GM12878 (cell line): ENCODE results near the gene TCEANC2.

Experiments
- TARDBP ChIP-seq: IDR thresholded peaks from 2 replicates; pipeline ENCODE4 v1.6.1; 2016; ENCODE audit warnings: borderline replicate concordance
- ZNF384 ChIP-seq: IDR thresholded peaks from 2 replicates; pipeline ENCODE4 v1.6.1; 2012; ENCODE audit warnings: low read depth, mild to moderate bottlenecking, low read length, improper control_type of control experiment, borderline replicate concordance
- TF ChIP-seq, protein P1 (sequence below), 3 experiments: IDR thresholded peaks in 2 of 3; conservative IDR thresholded peaks in 1 of 3; 2 replicates each; pipeline ENCODE4 v1.5.1; 2011; ENCODE audit warnings: low read depth in 3 of 3, low read length in 3 of 3, mild to moderate bottlenecking in 3 of 3, control low read depth in 2 of 3, moderate library complexity in 2 of 3, inconsistent platforms in 1 of 3, mixed read lengths in 1 of 3; ENCODE audit not compliant: control insufficient read depth in 2 of 3, insufficient read depth in 1 of 3; ENCODE audit errors: extremely low read depth in 1 of 3
- TF ChIP-seq, protein P2 (sequence below): IDR thresholded peaks from 2 replicates; pipeline ENCODE4 v1.6.1; 2012; ENCODE audit warnings: low read length, inconsistent platforms
- TF ChIP-seq, protein P3 (sequence below): IDR thresholded peaks from 2 replicates; pipeline ENCODE4 v1.6.1; 2011; ENCODE audit warnings: borderline replicate concordance, low read depth, mild to moderate bottlenecking, moderate library complexity, low read length; ENCODE audit not compliant: insufficient read depth, poor library complexity, severe bottlenecking

DNA sequence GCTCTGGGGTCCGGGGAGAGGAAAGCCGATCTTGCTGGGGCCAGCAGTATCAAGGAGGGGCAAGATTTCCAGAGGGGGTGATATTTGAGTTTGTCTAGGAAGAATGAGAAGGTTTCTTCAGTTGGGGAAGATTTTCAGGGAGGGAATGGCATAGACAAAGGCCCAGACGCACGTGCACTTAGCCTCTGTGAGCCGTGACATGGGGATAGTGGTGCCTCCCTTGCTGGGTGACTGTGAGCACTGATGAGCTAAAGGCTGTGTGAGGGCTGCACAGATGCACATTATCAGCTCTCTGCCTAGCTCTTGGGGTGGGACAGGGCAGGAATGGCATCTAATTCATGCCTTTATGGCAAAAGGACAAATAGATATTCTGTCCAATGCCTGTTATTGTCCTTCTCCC, 97.6 kb downstream of the TCEANC2 start:
- TF ChIP-seq ZNF384 (no peak), TARDBP (no peak)
- TF ChIP-seq, protein P1, sequence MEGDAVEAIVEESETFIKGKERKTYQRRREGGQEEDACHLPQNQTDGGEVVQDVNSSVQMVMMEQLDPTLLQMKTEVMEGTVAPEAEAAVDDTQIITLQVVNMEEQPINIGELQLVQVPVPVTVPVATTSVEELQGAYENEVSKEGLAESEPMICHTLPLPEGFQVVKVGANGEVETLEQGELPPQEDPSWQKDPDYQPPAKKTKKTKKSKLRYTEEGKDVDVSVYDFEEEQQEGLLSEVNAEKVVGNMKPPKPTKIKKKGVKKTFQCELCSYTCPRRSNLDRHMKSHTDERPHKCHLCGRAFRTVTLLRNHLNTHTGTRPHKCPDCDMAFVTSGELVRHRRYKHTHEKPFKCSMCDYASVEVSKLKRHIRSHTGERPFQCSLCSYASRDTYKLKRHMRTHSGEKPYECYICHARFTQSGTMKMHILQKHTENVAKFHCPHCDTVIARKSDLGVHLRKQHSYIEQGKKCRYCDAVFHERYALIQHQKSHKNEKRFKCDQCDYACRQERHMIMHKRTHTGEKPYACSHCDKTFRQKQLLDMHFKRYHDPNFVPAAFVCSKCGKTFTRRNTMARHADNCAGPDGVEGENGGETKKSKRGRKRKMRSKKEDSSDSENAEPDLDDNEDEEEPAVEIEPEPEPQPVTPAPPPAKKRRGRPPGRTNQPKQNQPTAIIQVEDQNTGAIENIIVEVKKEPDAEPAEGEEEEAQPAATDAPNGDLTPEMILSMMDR (IDR thresholded peaks at IDR 0.05 in 2 of 3, conservative IDR thresholded peaks at IDR 0.05 in 1 of 3; ENCODE audit: control insufficient read depth in 2 of 3, extremely low read depth in 1 of 3, insufficient read depth in 1 of 3, low read depth in 3 of 3, low read length in 3 of 3) = no peak
- TF ChIP-seq, protein P2, sequence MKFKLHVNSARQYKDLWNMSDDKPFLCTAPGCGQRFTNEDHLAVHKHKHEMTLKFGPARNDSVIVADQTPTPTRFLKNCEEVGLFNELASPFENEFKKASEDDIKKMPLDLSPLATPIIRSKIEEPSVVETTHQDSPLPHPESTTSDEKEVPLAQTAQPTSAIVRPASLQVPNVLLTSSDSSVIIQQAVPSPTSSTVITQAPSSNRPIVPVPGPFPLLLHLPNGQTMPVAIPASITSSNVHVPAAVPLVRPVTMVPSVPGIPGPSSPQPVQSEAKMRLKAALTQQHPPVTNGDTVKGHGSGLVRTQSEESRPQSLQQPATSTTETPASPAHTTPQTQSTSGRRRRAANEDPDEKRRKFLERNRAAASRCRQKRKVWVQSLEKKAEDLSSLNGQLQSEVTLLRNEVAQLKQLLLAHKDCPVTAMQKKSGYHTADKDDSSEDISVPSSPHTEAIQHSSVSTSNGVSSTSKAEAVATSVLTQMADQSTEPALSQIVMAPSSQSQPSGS = no peak
- TF ChIP-seq, protein P3, sequence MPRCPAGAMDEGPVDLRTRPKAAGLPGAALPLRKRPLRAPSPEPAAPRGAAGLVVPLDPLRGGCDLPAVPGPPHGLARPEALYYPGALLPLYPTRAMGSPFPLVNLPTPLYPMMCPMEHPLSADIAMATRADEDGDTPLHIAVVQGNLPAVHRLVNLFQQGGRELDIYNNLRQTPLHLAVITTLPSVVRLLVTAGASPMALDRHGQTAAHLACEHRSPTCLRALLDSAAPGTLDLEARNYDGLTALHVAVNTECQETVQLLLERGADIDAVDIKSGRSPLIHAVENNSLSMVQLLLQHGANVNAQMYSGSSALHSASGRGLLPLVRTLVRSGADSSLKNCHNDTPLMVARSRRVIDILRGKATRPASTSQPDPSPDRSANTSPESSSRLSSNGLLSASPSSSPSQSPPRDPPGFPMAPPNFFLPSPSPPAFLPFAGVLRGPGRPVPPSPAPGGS = no peak
